Mucosa of rectum (tissue), 2 donors: ENCODE results near the gene BARD1.
"Not testable (repeated sequence)": the region's sequence is repeated elsewhere in the genome, so short reads cannot be mapped to it uniquely, and the experiment has no call there.

Source experiments
- H3K27ac ChIP-seq, 2 donors: one replicate each; pipeline ENCODE4 v1.7.0; 2013; ENCODE audit warnings: inconsistent platforms in 2 of 2, low read depth in 2 of 2, low read length in 2 of 2
- H3K27me3 ChIP-seq, 2 donors: one replicate each; pipeline ENCODE4 v1.7.0; 2013; ENCODE audit warnings: low read length in 2 of 2; ENCODE audit not compliant: control insufficient read depth in 2 of 2, insufficient read depth in 2 of 2
- H3K36me3 ChIP-seq, 2 donors: one replicate each; pipeline ENCODE4 v1.7.0; 2013; ENCODE audit warnings: low read length in 2 of 2; ENCODE audit not compliant: control insufficient read depth in 2 of 2, insufficient read depth in 2 of 2
- H3K4me1 ChIP-seq, 2 donors: one replicate each; pipeline ENCODE4 v1.7.0; 2013; ENCODE audit warnings: low read length in 2 of 2, mild to moderate bottlenecking in 1 of 2; ENCODE audit not compliant: control insufficient read depth in 2 of 2, insufficient read depth in 2 of 2
- H3K4me3 ChIP-seq, 2 donors: one replicate each; pipeline ENCODE4 v1.7.0; 2013; ENCODE audit warnings: low read length in 2 of 2
- H3K9ac ChIP-seq, 2 donors: one replicate each; pipeline ENCODE4 v1.7.0; 2013; ENCODE audit warnings: low read length in 2 of 2, low read depth in 1 of 2, mild to moderate bottlenecking in 1 of 2
- H3K9me3 ChIP-seq, 2 donors: one replicate each; pipeline ENCODE4 v1.7.0; 2013; ENCODE audit warnings: low read length in 2 of 2; ENCODE audit not compliant: control insufficient read depth in 2 of 2
- donor health status: healthy.
- donor health status: Normal muscosa, but diverticular disease.

Gene BARD1

GRCh38 chr2:214695789-214696188 is 113.7 kb downstream of the BARD1 start:
- no peaks in the 10 kb centered on the region for H3K4me1 ChIP-seq
- no peaks in the 10 kb centered on the region for H3K9me3 ChIP-seq

GRCh38 chr2:214683557-214683956 is 125.9 kb downstream of the BARD1 start:
- H3K9me3 ChIP-seq, H3K4me1 ChIP-seq, H3K36me3 ChIP-seq, H3K9ac ChIP-seq, H3K27ac ChIP-seq, H3K27me3 ChIP-seq: not testable (repeated sequence)
- peak overlapping the region in 1 of 2 donors; percentile 48 for H3K4me3 ChIP-seq

More at GRCh38 chr2:214695789-214696188, 113.7 kb downstream of the BARD1 start:
- Histone ChIP-seq H3K9ac (no peak overlapping the region), H3K27me3 (no peaks in the 10 kb centered on the region), H3K27ac (no peak overlapping the region), H3K36me3 (no peaks in the 10 kb centered on the region), H3K4me3 (no peak overlapping the region)

GRCh38 chr2:214679736-214680135 is 129.7 kb downstream of the BARD1 start:
- no peak overlapping the region for H3K27ac ChIP-seq
- H3K4me3 ChIP-seq = no peak overlapping the region
- no peaks in the 10 kb centered on the region for H3K36me3 ChIP-seq
- H3K9ac ChIP-seq = no peak overlapping the region
- no peaks in the 10 kb centered on the region for H3K9me3 ChIP-seq
- H3K27me3 ChIP-seq = no peaks in the 10 kb centered on the region
- H3K4me1 ChIP-seq = no peaks in the 10 kb centered on the region

GRCh38 chr2:214676421-214677089 is 132.9 kb downstream of the BARD1 start:
- no peaks in the 10 kb centered on the region for H3K9me3 ChIP-seq
- H3K9ac ChIP-seq = no peak overlapping the region
- no peaks in the 10 kb centered on the region for H3K4me1 ChIP-seq
- no peaks in the 10 kb centered on the region for H3K27me3 ChIP-seq
- no peaks in the 10 kb centered on the region for H3K36me3 ChIP-seq
- H3K4me3 ChIP-seq = no peak overlapping the region
- H3K27ac ChIP-seq = no peak overlapping the region
